GM12892 (cell line): ENCODE measurements around the gene SEMA5B.

ENCODE experiments used
- POLR2A ChIP-seq: IDR thresholded peaks from 2 replicates; pipeline ENCODE4 v1.6.1; 2011; ENCODE audit warnings: low read depth, low read length, control low read depth
- POLR2AphosphoS5 ChIP-seq: IDR thresholded peaks from 2 replicates; pipeline ENCODE4 v1.6.1; 2011; ENCODE audit warnings: low read depth, low read length, control low read depth
- TAF1 ChIP-seq: IDR thresholded peaks from 2 replicates; pipeline ENCODE4 v1.6.1; 2011; ENCODE audit warnings: low read depth, mild to moderate bottlenecking, control low read depth, low read length, borderline replicate concordance

DNA sequence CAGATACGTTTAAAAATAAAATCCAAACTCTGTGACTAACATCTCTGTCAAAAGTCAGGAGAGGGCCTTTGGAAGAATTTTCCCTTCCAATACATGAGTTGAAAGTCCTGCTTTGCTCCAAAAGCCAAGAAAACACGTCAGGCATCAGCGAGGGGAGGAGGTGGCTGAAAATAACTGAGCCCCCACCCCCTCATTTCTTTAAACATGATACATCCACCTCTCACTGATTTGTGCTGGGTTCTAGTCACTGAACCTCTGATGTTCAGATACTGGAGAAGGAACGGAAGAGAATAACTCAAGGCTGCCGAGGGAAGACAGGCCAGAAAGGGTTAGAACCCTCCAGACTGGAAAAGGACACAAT, 9.4 kb upstream of the SEMA5B start:
- no peak for TF ChIP-seq POLR2AphosphoS5
- no peak for TF ChIP-seq POLR2A
- no peak for TF ChIP-seq TAF1
